Mammary epithelial cell (primary cell): ENCODE measurements around the gene KIAA1671.

ENCODE experiments used
- CTCF ChIP-seq, 2 donors: IDR thresholded peaks in 1 of 2; conservative IDR thresholded peaks in 1 of 2; 2 replicates each; pipeline ENCODE4 v1.5.1; 2011 to 2012; ENCODE audit warnings: inconsistent platforms in 2 of 2, low read length in 2 of 2, mild to moderate bottlenecking in 2 of 2, control low read depth in 1 of 2, low read depth in 1 of 2; ENCODE audit not compliant: insufficient read depth in 1 of 2; ENCODE audit errors: extremely low read depth in 1 of 2
- EZH2 ChIP-seq: IDR thresholded peaks from 2 replicates; pipeline ENCODE4 v1.6.1; 2012; ENCODE audit warnings: low read length, inconsistent platforms, borderline replicate concordance

GRCh38 chr22:25147642-25147928 is 195.1 kb downstream of the KIAA1671 start:
- TF ChIP-seq CTCF (conservative IDR thresholded peaks at IDR 0.05 in 1 of 2, IDR thresholded peaks at IDR 0.05 in 1 of 2; ENCODE audit: extremely low read depth in 1 of 2, insufficient read depth in 1 of 2, low read depth in 1 of 2, low read length in 2 of 2) (no peak), EZH2 (no peak)
